ENCODE data around the gene RND2. TPM values are rescaled to one million over a fixed set of nuclear protein-coding genes. Genes with fewer than 3 reads are reported as not detected.

Gene RND2
- total and polyA plus RNA-seq, 2 of the 13 experiments (the other 11 are each of a cell fraction or from before 2014, with no cell fraction given): 0.05 to 0.11 TPM

DNA sequence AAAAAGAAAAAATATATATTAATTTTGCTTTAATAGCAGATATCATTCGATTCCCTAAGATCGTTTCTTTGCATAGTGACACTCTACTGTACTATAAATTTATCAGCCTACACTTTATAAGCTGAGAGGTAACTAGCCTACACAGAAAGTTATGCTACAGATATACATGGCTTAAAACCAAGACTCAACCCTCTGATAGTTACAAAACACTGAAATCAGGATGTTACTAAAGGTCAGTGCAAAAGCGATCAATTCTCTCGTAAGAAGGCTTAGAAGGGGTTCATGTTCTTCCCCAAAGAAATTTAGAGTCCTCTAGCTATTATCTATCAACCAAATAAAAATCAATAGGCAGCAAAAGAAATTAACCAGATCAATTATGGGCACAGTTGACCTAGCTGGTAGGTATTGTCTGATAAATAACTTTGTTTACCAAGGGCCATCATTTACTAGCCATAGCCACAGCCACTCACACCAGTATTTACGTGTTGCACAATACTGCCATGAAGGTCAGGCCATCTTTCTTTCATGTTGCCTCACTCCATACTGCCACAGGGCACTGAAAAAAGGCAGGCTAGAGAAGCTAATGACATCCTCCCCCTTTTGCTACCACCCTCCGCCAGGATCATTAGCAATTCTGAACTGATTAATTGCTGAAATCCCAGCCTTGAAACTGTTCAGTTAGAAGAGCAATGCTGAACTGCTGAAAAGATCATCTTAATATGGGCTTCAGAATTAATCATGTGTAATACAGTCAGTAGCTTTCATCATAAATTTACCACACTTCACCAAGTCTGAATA is 43.7 kb downstream of the RND2 start (continued):
- peak; percentile 91; the same call in 1 of the 2 replicates for TF ChIP-seq SNAPC4 (CRISPR knock-in tag; IDR thresholded peaks at IDR 0.05)
- TF ChIP-seq HNF4G (IDR thresholded peaks at IDR 0.05; ENCODE audit: borderline replicate concordance, low read depth, low read length): peak; percentile 51; the same call in 1 of the 2 replicates
- peak; percentile 78 for TF ChIP-seq HNF4G (CRISPR knock-in tag; IDR thresholded peaks at IDR 0.05; ENCODE audit: borderline replicate concordance, low read depth)
- no peak for TF ChIP-seq ZSCAN30 (CRISPR knock-in tag; IDR thresholded peaks at IDR 0.05)
- TF ChIP-seq ZNF160 (CRISPR knock-in tag; IDR thresholded peaks at IDR 0.05): peak; percentile 65; the same call in 1 of the 2 replicates
- peak; percentile 65 for TF ChIP-seq XRCC5 (optimal IDR thresholded peaks at IDR 0.05; ENCODE audit: low read length)
- TF ChIP-seq ZNF34 (CRISPR knock-in tag; IDR thresholded peaks at IDR 0.05; ENCODE audit: borderline replicate concordance): 0 out of 2 replicates have a peak, but pooled peaks have one; percentile 28
- no peak for TF ChIP-seq U2AF1 (optimal IDR thresholded peaks at IDR 0.05; ENCODE audit: low read depth, low read length)
- TF ChIP-seq CSRNP1 (CRISPR knock-in tag; IDR thresholded peaks at IDR 0.05): no peak; the same call in 1 of the 2 replicates
- peak; percentile 47; the same call in 1 of the 2 replicates for TF ChIP-seq ELF1 (CRISPR knock-in tag; IDR thresholded peaks at IDR 0.05)
- TF ChIP-seq MIER3 (CRISPR knock-in tag; IDR thresholded peaks at IDR 0.05; ENCODE audit: borderline replicate concordance): peak; percentile 99
- TF ChIP-seq, protein P1, sequence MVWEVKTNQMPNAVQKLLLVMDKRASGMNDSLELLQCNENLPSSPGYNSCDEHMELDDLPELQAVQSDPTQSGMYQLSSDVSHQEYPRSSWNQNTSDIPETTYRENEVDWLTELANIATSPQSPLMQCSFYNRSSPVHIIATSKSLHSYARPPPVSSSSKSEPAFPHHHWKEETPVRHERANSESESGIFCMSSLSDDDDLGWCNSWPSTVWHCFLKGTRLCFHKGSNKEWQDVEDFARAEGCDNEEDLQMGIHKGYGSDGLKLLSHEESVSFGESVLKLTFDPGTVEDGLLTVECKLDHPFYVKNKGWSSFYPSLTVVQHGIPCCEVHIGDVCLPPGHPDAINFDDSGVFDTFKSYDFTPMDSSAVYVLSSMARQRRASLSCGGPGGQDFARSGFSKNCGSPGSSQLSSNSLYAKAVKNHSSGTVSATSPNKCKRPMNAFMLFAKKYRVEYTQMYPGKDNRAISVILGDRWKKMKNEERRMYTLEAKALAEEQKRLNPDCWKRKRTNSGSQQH (CRISPR knock-in tag; IDR thresholded peaks at IDR 0.05; ENCODE audit: low read depth): peak; percentile 90; the same call in 1 of the 2 replicates
- peak; percentile 97 for TF ChIP-seq ZNF18 (CRISPR knock-in tag; IDR thresholded peaks at IDR 0.05; ENCODE audit: insufficient replicate concordance)
- no peak for TF ChIP-seq GABPA (IDR thresholded peaks at IDR 0.05; ENCODE audit: low read depth, low read length)
- peak; percentile 57 for TF ChIP-seq GABPA (CRISPR knock-in tag; IDR thresholded peaks at IDR 0.05; ENCODE audit: low read depth)
- peak; percentile 95 for TF ChIP-seq KLF6 (CRISPR knock-in tag; IDR thresholded peaks at IDR 0.05)

All from HepG2 (cell line).